Tibial nerve (tissue), 4 donors: ENCODE measurements around the gene OR9A4. TPM values are rescaled to one million over a fixed set of nuclear protein-coding genes. Genes with fewer than 3 reads are reported as not detected.

Experiments used
- DNase-seq, 2 donors: peaks; one replicate each; pipeline ENCODE4 v3.0.0-alpha.2; 2019; ENCODE audit warnings: low spot score in 2 of 2
- H3K27ac ChIP-seq, 4 donors: fragments of 200-600 bp; sonication (generic) in 3 of 4; one replicate each; pipeline ENCODE4 v1.5.1; 2017 to 2019; ENCODE audit warnings: mild to moderate bottlenecking in 1 of 4
- H3K27me3 ChIP-seq, 2 donors: fragments of 200-600 bp; sonication (generic) in 1 of 2; one replicate each; pipeline versions ENCODE4 v1.5.1 to v1.6.0; 2017 to 2019
- H3K36me3 ChIP-seq, 3 donors: fragments of 200-600 bp; sonication (generic); one replicate each; pipeline ENCODE4 v1.5.1; 2018 to 2019
- H3K4me1 ChIP-seq, 4 donors: fragments of 200-600 bp; sonication (generic) in 3 of 4; one replicate each; pipeline ENCODE4 v1.5.1; 2017 to 2019
- H3K4me3 ChIP-seq, 4 donors: fragments of 200-600 bp; sonication (generic) in 3 of 4; one replicate each; pipeline ENCODE4 v1.5.1; 2017 to 2019; ENCODE audit warnings: mild to moderate bottlenecking in 1 of 4, moderate library complexity in 1 of 4
- H3K9me3 ChIP-seq, 4 donors: fragments of 200-600 bp; sonication (generic) in 3 of 4; one replicate each; pipeline ENCODE4 v1.5.1; 2017 to 2019
- EP300 ChIP-seq, 2 donors: sonication (generic); formaldehyde crosslinking; IDR thresholded peaks; one replicate each; pipeline ENCODE4 v1.6.1; 2017; ENCODE audit warnings: antibody characterized with exemption in 2 of 2, mild to moderate bottlenecking in 1 of 2
- POLR2A ChIP-seq, 2 donors: fragments of 450-650 bp; IDR thresholded peaks; one replicate each; pipeline ENCODE4 v1.6.1; 2017; ENCODE audit warnings: antibody characterized with exemption in 2 of 2, mild to moderate bottlenecking in 2 of 2, moderate library complexity in 2 of 2
- WGBS, 2 donors: methylation state at CpG; one replicate each; pipeline ENCODE4 v1.1.5; 2018; 5-methylcytosine and 5-hydroxymethylcytosine counted together
- total RNA-seq, 4 donors: library from RNA; depleted of rRNA; stranded (reverse); fragments of >200 nt; gene quantifications; one replicate each; pipeline ENCODE4 v1.1.0, GENCODE V29; 2016
- TF ChIP-seq, protein P1 (sequence below), 5 experiments: fragments of 200-600 bp in 3 of 5; fragments of 450-650 bp in 2 of 5; sonication (generic) in 3 of 5; IDR thresholded peaks; one replicate each; pipeline ENCODE4 v1.5.1; 2016 to 2019; ENCODE audit warnings: antibody characterized with exemption in 5 of 5, mild to moderate bottlenecking in 3 of 5, moderate library complexity in 2 of 5

OR9A4 gene
- total RNA-seq, 4 donors from 2014 or later, result 0.59 TPM; not detected in 3

DNA sequence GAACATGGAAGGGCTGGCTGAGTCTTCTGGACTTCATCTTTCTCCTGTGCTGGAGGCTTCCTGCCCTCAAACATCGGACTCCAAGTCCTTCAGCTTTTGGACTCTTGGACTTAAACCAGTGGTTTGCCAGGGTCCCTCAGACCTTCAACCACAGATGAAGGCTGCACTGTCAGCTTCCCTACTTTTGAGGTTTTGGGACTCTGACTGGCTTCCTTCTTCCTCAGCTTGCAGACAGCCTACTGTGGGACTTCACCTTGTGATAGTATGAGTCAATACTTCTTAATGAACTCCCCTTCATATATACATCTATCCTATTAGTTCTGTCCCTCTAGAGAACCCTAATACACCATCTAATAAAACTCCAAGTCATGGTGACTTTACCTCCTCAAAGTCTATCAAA lies 34.6 kb downstream of the OR9A4 start:
- Histone ChIP-seq H3K4me1 (no peaks in the 10 kb centered on the region), H3K27me3 (no peaks in the 10 kb centered on the region), H3K9me3 (peaks cover 0 to 7% (median 0%) of the 10 kb centered on the region in 4 donors), H3K36me3 (no peaks in the 10 kb centered on the region), H3K4me3 (no peak overlapping the region), H3K27ac (no peak overlapping the region)
- DNase-seq, result no peak
- WGBS, 2 donors, result 83 to 93% methylated on average over 1 of the region's 1 CpG
- no peak for TF ChIP-seq EP300 (IDR thresholded peaks at IDR 0.05)
- TF ChIP-seq POLR2A (IDR thresholded peaks at IDR 0.05), result no peak
- TF ChIP-seq, protein P1, sequence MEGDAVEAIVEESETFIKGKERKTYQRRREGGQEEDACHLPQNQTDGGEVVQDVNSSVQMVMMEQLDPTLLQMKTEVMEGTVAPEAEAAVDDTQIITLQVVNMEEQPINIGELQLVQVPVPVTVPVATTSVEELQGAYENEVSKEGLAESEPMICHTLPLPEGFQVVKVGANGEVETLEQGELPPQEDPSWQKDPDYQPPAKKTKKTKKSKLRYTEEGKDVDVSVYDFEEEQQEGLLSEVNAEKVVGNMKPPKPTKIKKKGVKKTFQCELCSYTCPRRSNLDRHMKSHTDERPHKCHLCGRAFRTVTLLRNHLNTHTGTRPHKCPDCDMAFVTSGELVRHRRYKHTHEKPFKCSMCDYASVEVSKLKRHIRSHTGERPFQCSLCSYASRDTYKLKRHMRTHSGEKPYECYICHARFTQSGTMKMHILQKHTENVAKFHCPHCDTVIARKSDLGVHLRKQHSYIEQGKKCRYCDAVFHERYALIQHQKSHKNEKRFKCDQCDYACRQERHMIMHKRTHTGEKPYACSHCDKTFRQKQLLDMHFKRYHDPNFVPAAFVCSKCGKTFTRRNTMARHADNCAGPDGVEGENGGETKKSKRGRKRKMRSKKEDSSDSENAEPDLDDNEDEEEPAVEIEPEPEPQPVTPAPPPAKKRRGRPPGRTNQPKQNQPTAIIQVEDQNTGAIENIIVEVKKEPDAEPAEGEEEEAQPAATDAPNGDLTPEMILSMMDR (IDR thresholded peaks at IDR 0.05), result no peak

DNA sequence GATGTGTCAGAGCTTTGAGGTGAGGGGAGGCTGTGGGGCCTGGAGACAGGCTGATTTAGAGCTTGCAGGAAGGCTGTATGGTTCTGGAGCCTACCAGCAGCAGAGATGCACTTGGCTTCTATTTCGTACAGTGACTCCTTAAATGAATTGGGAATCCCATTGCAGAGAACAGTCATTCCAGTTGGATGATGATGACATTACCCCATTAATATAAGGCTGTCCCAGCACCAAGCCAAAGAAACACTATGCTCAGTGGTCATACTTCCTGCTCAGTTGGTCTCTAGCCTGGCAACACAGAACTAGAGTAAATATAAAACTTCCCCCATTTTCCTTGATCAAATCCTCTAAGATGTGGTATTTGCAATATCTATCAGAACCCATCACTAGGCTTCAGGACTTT lies 36.3 kb downstream of the OR9A4 start:
- Histone ChIP-seq H3K27ac (no peak overlapping the region), H3K9me3 (no peaks in the 10 kb centered on the region), H3K36me3 (no peaks in the 10 kb centered on the region), H3K4me3 (no peak overlapping the region), H3K27me3 (no peaks in the 10 kb centered on the region), H3K4me1 (no peaks in the 10 kb centered on the region)
- TF ChIP-seq POLR2A (IDR thresholded peaks at IDR 0.05), result no peak
- no peak for TF ChIP-seq EP300 (IDR thresholded peaks at IDR 0.05)
- TF ChIP-seq, protein P1 (IDR thresholded peaks at IDR 0.05), result no peak
- no peak for DNase-seq
- 88 to 92% methylated on average over 1 of the region's 1 CpG for WGBS, 2 donors

DNA sequence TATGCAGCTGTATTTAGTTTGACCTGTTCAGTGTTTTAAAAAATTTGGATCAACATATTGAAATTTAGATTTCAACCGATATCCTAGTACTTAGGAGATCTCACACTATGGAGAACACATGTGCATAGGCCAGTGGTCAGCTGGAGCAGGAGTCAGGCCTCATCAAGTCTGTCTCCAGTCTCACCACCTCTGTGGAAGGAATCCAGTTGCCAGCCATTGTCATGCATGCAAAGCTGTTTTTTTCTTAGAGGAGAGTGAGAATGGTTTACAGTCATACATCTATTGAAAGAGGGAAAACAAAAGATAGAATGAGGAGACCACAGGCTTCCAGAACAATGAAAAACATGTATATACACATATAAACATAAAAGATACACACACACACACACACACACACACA lies 38.1 kb downstream of the OR9A4 start:
- TF ChIP-seq EP300 (IDR thresholded peaks at IDR 0.05) (no peak), POLR2A (IDR thresholded peaks at IDR 0.05) (no peak)
- TF ChIP-seq, protein P1 (IDR thresholded peaks at IDR 0.05), result no peak
- WGBS, 2 donors, result 74 to 100% methylated on average over 1 of the region's 1 CpG
- no peaks in the 10 kb centered on the region for H3K36me3 ChIP-seq

DNA sequence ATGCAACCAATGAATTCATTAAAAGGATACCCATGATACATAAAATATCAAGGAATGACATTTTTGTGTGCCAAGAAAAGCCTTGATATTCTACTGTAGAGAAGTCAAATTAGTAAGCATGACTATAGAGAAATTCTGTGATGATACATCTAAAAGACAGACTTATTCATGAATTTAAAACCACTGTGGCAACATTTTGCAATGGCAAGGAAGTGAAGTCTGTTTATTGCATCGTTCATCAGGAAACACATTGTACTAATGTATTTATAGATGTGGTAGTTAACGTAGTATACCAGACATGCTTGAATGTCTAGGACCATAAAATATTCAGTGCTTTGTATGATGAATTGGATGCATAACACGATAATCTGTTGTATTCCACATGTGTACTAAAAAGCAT lies 39.9 kb downstream of the OR9A4 start:
- no peak for DNase-seq
- no peaks in the 10 kb centered on the region for H3K4me1 ChIP-seq
- 44 to 66% methylated on average over 3 of the region's 3 CpGs for whole genome bisulfite sequencing, 2 donors
- TF ChIP-seq EP300 (IDR thresholded peaks at IDR 0.05) (peak in 1 of 2 donors; percentile 78), POLR2A (IDR thresholded peaks at IDR 0.05) (no peak)
- TF ChIP-seq, protein P1 (IDR thresholded peaks at IDR 0.05), result no peak
- H3K4me3 ChIP-seq, result no peak overlapping the region
- H3K27ac ChIP-seq, result no peak overlapping the region
- H3K9me3 ChIP-seq, result no peaks in the 10 kb centered on the region
- no peaks in the 10 kb centered on the region for H3K36me3 ChIP-seq
- no peaks in the 10 kb centered on the region for H3K27me3 ChIP-seq

More for the DNA sequence above, 38.1 kb downstream of the OR9A4 start:
- no peak for DNase-seq
- H3K9me3 ChIP-seq, result no peaks in the 10 kb centered on the region
- no peak overlapping the region for H3K4me3 ChIP-seq
- no peaks in the 10 kb centered on the region for H3K4me1 ChIP-seq
- H3K27ac ChIP-seq, result no peak overlapping the region
- H3K27me3 ChIP-seq, result no peaks in the 10 kb centered on the region

DNA sequence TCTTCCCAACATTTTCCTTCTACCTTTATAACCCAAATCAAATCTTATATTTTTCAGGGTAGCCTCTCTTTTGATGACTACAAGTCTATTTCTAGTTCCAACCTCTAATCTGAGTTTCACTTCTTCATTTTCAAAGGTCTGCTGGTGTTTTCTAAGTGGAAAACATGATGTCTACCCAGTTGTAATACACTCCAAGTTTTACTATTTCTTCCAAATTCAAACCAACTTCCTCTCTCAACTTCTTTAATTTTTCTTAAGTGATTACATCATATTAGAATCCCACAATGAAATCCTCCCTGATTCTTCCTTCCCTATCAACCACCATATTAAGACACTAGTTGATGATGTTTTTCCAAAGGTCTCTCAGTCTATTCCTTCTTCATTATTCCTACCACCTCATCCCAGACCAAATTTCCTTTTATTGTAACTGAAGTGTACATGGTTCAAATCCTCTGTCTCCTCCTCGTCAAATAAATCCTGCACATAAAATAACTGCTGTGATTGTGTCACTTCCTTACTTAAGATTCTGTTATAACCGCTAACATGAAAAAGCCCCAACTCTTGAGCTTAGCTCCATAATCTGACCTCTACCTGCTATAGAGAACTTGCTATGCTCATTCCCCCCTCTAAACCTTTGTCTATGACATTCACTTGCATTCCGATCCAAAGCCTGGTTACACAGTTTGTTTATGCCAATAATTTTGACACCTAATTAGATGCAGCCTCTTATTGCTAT lies 44.7 kb downstream of the OR9A4 start:
- WGBS, 2 donors, result 77 to 84% methylated on average over 3 of the region's 3 CpGs
- Histone ChIP-seq H3K4me3 (no peak overlapping the region), H3K9me3 (peaks cover 0 to 9% (median 0%) of the 10 kb centered on the region in 4 donors), H3K27me3 (no peaks in the 10 kb centered on the region), H3K27ac (no peak overlapping the region), H3K4me1 (no peaks in the 10 kb centered on the region), H3K36me3 (no peaks in the 10 kb centered on the region)
- DNase-seq, result no peak
- peak; percentile 11 to 64 for TF ChIP-seq EP300 (IDR thresholded peaks at IDR 0.05)
- TF ChIP-seq, protein P1 (IDR thresholded peaks at IDR 0.05), result no peak
- TF ChIP-seq POLR2A (IDR thresholded peaks at IDR 0.05), result no peak
